ENCODE data around the gene FSTL1.

The FSTL1 gene, protein sequence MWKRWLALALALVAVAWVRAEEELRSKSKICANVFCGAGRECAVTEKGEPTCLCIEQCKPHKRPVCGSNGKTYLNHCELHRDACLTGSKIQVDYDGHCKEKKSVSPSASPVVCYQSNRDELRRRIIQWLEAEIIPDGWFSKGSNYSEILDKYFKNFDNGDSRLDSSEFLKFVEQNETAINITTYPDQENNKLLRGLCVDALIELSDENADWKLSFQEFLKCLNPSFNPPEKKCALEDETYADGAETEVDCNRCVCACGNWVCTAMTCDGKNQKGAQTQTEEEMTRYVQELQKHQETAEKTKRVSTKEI

DNA sequence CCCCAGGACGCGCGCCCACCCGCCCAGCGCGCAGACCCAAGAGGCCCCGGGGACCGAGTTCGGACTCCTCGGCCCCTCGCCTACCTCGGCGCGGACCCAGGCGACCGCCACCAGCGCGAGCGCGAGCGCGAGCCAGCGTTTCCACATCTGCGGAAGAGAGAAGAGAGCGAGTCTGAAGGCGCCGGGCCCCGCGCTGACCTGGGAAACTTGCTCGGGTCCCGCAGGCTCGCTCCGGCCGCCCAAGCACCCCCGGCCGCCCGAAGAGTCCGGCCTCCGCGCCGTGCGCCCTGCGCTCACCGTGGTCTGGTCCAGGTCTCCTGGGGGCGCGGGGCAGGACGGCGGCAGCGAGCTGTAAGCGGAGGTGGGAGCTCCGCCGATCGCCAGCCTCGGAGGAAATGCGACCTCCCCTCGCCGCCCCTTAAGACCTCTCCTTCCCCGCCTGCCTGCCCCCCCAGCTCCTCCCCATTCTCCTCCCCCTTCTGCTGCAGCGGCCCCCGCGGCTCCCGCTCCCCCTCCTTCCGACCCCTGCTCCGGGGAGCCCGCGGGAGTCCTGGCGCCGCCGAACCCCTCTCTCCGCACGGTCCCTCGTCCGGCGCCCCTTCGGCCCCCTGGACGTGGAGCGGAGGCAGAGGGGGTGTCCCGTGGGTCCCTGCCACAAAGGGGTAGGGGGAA, at the start of gene FSTL1:
Gene FSTL1, minus strand, starts transcription at position 393 of the 672 bp plus-strand sequence. Its CDS starts 246 bp downstream, at position 147.
- DNase-seq = no peak

DNA sequence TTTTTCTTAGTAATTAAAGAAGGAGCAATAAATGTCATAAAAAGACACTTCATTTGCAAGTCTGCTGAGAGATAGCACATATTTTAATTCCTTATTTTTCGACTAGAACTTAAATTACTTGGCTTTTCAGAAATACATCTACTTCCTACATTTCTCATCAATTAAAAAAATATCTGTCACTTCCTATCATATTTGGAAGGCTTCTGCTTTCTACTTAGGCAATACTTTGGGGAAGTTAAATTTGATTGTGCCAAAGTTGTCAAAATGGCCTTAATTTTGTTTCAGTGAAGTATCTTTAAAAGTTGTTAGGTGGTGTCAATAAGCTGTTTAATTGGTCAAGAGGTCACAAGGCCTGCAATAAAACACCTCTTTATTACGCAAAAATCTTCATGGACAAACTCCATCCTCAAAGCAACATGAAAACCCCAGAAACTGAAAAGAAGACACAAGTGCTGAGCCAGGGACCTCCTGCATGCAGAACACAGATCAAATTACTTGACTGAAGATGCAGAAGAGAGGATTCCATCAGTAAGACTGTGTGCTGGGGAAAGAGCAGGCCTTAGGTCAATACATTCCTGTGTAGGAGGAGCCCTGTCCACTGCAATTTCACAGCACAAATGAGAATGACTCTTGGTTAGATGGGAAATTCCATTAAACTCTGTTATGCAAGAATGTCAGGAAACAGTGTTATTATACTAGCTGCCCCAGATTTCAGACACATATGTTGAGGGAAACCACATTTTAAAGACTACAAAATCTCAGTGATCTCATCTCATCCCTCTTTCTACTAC, 48.0 kb upstream of the FSTL1 start:
- DNase-seq = no peak

DNA sequence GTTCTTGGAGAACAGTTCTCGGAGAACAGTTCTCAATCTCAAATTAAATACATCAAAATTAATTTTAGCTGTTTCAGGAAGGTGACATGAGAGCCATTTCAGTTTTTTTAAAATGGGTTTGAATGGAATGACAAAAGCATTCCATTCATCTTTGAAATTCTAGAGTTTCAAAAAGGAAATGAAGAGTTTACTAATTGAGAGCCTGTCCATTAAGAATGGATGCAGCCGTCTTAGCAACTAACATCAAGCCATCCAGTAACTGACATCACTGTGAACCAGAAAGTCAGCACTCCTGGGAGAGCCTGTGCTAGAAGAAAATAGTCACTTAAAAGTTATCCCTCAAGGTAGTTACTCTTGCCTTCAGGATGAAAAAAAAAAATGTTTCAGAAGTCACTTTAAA, 47.0 kb upstream of the FSTL1 start:
- DNase-seq = no peak

DNA sequence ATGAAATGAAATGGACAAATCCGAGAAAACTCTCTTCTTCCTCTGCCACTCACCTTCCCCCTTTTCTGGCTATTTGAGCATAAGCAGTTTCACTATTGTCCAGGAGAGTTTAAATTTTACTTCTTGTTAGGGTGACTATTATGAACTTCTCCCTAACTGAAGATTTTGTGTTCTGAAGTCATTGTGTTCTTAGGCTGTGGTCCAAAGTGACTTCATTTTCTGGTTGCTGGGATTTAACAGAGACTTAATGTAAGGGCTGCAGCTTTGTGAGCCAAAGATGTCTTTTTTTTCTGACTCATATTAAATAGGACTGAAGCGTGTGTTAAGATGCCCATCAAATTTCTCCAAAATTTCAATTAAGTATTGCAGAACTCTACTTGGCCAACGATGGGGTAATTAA, 46.5 kb upstream of the FSTL1 start:
- no peak for DNase-seq

DNA sequence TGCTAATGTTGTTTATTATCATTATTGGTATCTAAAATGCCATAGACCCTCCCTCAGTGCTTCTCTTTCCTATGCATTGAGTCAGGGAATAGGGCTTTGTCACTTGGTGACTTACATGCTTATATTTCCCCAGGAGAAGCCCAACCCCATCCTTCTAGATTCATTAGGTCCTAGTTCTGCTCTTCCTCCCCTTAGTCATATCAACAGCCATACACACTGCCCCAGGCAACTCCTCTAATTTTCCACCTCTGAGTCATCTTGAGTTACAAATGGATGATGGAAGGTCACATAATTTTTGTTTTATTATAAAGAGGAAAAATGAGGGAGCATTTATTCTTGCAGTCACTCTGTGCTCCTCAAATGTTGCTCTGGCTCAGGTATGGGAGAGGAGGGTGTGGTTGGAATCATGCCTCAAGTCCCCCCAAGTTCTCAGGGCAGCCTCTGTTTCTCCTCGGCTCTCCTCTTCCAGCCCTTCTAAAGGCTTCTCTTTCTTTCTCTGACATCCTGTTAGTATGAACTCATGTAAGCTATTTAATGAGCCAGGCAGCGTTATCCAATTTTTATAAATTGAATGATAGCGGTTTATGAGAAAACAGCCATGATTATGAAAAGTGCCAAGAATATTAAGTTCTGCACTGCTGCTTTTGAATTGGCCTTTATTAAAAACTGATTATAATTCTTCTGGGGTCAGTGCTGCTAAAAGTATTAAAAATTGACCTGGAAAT, 45.6 kb upstream of the FSTL1 start:
- DNase-seq = no peak

DNA sequence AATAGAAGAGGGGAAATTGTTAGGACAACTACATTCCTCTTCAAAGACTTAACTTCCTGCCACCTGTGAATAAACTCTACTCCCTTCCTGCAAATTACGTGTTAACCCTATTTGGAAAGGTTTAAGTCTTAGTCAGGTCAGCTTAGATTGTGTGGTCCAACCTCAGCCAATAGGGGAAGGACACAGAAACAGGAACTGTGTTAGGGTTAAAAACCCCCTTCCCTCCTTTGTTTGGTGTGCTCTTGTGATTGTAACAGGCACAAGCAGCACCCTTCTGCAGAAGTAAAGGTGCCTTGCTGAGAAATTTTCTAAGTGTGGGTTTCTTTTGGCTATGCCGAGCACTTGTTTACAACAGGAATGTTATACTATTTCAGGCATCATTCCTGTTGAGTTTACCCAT, 45.0 kb upstream of the FSTL1 start:
- DNase-seq = no peak

DNA sequence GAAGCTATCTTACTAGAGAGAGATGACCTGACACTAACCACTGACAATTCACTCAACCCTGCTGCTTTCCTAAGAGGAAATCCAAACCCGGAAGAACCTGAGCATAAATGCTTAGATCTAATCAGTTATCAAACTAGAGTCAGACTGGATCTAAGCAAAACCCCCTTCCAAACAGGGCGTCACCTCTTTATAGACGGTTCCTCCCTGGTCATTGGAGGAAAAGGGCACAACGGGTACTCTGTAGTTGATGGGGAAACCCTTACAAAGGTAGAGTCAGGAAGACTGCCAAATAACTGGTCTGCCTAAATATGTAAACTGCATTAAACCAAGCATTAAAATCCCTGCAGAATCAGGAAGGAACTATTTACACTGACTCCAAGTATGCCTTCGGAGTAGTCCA, 41.3 kb upstream of the FSTL1 start:
- no peak for DNase-seq

DNA sequence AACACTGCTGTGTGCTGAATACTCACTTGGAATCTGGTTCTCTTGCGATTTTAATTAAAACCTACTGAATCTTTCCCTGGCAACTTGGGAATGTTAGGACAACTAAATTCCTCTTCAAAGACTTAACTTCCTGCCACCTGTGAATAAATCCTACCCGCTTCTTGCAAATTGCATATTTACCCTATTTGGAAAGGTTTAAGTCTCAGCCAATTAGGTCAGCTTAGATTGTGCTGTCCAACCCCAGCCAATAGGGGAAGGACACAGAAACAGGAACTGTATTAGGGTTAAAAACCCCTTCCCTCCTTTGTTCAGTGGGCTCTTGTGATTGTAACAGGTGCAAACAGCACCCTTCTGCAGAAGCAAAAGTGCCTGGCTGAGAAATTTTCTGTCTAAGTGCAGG, 38.6 kb upstream of the FSTL1 start:
- DNase-seq = no peak

DNA sequence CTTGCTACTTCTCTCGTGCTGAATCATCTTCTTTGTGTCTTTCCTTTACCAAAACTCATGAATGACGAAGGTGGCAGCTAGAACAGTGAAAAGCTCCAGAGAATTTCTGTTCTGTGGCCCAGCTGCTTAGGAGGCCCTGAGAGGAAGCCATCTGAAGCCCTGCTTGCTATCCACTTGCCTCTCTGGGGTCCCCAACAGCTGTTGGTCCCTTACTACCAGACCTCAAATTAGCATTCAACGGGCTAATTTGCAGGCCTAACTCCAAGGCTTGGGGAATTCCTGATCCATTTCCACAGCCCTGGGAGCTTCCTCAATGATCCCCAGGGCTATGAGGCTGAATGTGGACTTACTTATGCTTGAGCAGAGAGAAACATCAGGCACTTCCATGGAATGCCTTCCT, 37.5 kb upstream of the FSTL1 start:
- DNase-seq = no peak

DNA sequence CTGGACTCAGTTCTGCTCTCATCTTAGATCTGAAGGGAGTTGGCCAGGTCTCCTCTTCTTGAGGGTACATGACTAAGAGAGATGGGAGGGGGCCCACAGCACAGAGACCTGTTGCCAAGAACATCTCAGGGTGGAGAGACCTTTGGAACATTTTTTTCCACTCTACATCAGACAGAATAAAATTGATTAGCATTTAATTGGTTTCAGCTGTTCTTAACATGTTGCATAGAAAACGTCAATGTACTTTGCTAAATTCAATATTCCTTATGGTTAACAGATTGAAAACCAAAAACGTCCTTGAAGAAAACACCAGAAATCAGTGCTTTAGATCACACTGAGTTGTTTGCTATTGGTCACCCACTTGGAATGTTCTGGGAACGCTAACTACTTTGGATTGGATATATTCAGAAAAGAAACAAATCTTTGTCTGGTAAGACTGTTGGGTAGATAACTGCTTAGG, 36.4 kb upstream of the FSTL1 start:
- no peak for DNase-seq

DNA sequence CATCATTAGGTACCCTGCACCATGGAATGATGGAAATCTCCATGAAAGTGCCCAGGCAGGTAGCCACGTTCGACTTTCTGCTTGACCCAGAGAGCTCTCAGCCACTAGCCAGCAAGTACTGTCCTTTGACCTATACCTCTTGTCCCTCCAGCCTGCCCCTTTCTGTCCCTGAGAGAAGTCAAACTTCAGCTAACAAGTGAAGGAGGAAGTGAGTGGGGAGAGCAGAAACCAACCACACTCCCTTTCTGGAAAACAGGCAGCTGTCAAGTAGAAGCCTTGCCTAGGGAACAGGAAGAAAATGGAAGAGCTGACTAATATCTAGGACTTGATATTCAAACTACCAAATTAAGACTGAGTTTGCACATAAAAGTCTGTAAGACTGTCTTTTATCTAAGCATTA, 30.3 kb upstream of the FSTL1 start:
- no peak for DNase-seq

DNA sequence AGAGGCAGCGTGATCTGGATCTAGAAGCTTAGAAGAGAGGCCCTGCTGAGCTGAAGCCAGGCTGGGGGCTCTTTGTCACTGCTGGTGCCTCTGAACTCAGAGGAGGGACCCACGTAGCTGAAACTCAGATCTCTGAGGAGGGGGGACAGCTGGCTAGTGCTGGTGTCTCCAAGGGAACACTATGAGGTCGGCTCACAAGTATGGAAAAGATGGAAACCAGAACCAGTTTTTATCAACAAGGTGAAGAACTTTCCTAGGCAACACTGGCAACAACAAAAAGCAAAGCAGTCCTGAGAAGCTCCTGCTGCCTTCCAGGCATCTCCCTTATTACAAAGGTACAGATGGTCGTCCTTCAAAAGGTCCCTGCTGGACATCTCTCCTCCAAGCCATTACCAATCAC, 27.0 kb upstream of the FSTL1 start:
- DNase-seq = no peak

DNA sequence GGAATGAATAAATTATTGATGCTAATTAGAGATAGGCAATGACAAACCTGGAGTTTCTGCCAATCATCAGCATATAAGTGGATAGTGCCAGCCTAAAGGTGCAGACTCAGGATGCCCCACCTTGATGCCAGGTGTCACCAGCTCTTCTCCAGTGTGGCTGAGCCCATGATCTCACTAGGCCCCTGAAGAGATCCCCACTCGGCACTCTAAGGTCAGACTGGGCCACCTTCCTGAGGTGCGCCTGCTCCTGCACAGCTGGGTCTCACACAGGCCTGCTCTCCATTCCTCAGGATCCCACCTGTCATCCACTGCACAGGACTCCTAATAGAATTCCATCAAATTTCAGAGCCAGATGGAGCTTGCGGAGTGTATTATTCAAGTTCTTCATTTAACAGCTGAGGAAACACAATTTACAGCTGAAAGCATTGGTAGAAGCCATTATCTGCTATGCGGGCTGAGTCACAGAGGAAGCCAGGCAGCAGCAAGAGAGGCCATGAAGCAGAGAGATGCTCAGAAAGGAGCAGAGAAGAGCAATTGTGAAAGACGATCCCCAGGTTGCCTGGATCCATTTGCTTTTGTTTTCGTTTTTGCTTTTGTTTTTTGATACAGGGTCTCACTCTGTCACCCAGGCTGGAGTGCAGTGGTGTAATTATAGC, 25.1 kb upstream of the FSTL1 start:
- no peak for DNase-seq

DNA sequence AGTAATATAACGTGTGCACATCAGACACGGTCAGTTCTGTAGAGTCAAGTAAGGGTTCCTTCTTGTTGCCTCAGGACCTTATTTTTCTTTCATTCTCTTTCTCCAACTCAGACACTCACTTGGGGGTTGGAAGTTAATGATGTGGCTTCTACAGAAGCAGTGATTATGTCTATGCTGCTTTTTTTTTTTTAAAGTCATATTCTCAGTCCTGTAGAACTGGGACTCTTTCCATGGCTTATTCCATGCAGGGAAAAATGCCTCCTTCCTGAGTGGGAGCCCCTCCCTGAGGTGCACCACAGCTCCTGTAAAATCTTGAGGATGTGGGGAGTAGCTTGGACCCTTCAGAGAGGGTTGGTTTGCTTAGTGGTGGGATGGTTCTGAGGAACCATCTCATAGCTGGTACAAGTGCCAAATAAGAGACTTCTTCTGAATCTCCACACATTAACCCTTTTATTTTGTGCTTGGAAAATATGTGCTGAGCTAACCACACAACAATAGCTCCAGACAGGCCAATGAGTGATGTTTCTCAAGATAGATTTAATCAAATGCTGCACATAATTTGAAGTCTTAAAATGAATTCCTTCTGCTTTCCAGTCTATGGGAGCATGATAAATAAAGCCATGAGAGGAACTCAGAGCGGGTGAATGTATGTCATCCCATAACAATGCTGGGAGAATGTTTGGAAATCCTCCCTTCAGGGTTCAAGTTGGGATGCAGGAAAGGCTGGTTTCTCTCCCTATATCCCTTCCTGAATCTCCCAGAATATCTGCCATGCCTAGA, 23.3 kb upstream of the FSTL1 start:
- DNase-seq = no peak

DNA sequence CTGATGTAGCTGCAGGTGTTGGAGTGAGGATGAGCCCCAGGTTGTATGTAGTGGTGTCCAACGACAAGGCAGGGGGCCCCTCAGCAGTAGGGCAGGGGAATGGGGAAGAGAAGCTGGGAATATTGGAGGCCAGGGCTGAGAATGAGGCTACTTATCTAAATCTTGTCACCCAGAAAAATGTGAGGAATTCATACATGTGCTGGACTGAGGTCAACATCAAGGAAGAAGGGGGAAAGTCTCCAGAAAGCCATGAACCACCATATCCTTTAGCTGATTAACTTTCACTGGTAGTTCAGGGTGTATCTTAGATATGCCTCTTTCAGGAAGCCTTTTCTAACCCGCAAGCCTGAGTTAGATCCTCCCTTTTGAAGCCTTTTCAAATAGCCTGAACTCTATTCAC, 22.6 kb upstream of the FSTL1 start:
- no peak for DNase-seq

DNA sequence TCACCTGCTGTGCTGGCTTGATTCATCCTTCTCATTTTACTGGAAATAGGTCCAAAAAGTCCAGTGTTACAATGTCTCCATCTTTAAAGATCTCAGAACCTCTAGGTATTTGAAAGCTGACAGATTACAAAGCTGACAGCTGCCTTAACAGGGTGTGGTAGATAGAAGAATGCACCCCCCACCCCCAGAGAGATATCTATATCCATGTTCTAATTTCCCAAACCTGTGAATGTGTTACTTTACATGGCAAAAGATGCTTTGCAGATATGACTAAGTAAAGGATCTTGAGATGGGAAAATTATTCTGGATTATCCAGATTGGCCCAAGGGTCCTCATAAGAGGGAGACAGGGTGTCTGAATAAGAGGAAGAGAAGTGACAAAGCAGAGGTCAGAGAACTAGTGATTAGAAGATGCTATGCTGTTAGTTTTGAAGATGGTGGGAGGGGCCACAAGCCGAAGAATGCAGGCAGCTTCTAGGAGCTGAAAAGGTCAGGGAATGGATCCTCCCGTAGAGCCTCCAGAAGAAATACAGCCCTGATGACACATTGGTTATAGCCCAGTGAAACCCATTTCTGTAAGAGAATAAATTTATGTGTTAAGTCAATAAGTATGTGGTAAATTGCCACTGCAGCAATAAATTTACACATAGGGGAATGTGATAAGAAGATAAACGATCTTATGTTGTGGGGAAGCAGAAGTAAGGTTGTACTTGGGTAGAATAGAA, 21.5 kb upstream of the FSTL1 start:
- no peak for DNase-seq

DNA sequence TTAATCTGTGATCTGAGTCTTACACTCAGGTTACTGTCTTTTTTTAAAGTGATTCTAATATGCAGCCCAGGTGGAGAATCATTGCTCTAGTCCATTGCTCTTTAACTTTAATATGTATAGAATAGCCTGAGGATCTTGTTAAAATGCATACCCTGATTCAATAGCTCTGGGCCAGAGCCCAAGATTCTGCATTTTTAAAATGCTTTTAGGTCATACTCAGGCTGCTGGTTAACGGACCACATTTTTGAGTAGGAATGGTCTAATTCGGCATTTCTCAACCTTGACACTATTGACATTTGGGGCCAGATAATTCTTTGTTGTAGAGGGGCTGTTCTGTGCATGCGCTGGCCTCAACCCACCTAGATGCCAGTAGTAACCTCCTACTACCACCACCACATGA, 20.9 kb upstream of the FSTL1 start:
- DNase-seq = no peak

DNA sequence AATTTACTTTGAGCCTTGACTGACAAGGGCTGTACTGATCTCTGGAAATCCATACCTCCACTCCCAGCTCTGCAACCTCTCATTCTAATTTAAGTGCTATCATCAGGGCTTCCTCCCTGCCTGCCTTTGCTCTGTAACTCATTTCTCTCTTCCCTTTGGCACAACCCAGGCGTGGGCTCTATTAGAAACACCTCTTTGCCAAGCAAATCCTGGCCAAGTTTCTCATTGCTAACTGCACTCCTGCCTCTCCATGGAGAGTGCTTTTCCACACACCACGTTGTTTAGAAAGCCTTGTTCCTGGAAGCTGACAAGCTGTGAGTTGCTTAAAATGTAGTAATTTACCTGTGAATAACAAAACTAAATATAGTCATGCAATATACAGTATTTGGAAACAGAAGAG, 20.1 kb upstream of the FSTL1 start:
- no peak for DNase-seq

DNA sequence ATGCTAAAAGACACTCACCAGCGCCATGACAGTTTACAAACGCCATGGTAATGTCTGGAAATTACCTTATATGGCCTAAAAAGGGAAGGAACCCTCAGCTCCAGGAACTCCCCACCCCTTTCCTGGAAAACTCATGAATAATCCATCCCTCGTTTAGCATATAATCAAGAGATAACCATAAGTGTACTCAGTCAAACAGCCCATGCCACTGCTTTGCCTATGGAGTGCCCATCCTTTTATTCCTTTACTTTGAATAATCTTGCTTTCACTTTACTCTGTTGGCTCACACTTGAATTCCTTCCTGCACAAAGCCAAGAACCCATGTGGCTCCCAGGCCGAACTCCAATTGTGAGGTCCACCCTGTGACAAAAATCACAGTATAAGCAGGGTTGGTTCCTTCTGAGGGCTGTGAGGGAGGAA, 19.1 kb upstream of the FSTL1 start:
- no peak for DNase-seq

DNA sequence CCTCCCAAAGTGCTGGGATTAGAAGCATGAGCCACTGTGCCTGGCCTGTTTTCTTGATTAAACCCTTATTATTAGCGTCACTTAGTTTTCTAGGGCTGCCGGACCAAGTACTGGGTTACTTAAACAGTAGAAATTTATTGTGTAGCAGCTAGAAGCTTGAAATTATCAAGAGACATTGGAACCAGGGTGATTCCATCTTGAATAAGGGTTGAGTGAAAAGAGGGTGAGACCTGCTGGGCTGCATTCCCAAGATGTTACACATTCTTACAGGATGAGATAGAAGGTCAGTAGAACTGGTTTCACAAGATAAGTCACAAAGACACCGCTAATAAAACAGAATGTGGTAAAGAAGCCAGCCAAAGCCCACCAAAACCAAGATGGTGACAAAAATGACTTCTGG, 18.6 kb upstream of the FSTL1 start:
- no peak for DNase-seq

DNA sequence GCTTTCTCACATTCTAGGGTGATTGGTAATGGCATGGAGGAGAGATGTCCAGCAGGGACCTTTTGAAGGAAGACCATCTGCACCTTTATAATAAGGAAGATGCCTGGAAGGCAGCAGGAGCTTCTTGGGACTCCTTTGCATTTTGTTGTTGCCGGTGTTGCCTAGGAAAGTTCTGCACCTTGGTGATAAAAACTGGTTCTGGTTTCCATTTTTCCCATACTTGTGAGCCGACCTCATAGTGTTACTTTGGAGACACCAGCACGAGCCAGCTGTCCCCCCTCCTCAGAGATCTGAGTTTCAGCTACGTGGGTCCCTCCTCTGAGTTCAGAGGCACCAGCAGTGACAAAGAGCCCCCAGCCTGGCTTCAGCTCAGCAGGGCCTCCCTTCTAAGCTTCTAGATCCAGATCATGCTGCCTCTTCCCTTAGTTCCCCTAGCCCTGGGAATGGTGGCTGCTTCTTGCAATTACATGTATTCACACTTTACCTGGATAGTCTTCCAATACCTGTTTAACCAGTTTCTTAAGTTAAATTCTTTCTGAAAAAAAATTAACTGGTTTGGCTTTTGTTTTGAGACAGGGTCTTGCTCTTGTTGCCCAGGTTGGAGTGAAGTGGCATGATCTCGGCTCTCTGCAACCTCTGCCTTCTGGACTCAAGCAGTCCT, 18.0 kb upstream of the FSTL1 start:
- no peak for DNase-seq

Measured in activated CD4-positive, alpha-beta T cell treated with anti-CD3 and anti-CD28 coated beads, Interleukin-2, amount 50 U/mL, for 4 hours (primary cell).